ENCODE data around the gene ATF7.
"Not testable (repeated sequence)": the region's sequence is repeated elsewhere in the genome, so short reads cannot be mapped to it uniquely, and the experiment has no call there.

Gene ATF7

DNA sequence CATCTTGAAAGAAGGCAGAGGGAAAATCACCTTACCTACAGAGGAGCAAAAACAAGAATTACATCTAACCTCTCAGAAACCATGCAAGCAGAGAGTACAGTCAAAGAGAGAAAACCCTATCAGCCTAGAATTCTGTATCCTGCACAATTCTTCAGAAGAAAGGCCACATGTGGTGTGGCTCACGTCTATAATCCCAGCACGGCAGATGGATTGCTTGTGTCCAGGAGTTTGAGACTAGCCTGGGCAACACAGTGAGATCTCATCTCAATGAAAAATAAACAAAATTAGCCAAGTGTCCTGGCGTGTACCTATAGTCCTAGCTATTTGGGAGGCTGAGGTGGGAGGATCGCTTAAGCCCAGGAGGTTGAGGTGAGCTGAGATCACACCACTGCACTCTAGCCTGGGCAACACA, 48.2 kb downstream of the ATF7 start:
- TF ChIP-seq POLR2A (IDR thresholded peaks at IDR 0.05; ENCODE audit: low read length) (no peak), GATA1 (IDR thresholded peaks at IDR 0.05; ENCODE audit: low read depth, low read length) (no peak)
- no peak for DNase-seq

DNA sequence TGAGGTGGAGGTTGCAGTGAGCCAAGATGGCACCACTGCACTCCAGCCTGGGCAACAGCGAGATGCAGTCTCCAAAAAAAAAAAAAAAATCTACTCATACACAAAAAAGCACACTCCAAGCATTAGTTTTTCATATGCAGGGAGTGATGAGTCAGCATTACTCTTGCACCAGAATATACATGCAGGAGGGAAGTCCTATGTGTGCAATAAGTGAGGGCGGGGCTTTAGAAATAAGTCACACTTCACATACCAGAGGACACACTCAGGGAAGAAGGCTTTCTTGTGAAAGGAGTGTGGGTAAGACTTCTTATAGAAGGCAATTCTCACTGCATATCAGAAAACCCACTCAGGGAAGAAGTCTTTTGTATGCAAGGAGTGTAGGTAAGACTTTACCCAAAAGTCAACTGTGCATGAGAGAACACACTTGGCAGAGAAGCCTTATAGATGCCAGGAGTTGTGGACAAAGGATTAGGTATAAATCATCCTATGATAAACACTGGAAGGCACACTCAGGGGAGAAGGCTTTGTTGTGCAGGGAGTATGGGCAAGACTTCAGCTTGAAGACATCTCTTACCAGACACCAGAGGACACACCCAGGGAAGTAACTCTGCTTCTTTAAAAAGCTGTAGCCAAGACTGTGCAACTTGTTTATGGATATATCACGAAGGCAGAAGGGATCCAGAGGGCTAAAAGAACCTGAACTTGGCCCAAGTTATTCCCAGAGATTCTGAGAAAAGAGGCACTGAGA, 50.5 kb downstream of the ATF7 start:
- TF ChIP-seq GATA1 (IDR thresholded peaks at IDR 0.05; ENCODE audit: low read depth, low read length) (no peak), POLR2A (IDR thresholded peaks at IDR 0.05; ENCODE audit: low read length) (no peak)

GRCh38 chr12:53572134-53572758, 53.9 kb downstream of the ATF7 start:
- TF ChIP-seq GATA1 (IDR thresholded peaks at IDR 0.05; ENCODE audit: low read depth, low read length) (no peak), POLR2A (IDR thresholded peaks at IDR 0.05; ENCODE audit: low read length) (no peak)
- DNase-seq: no peak

More for the DNA sequence above, 50.5 kb downstream of the ATF7 start:
- peak; percentile 27 to 46 for DNase-seq

GRCh38 chr12:53571295-53571694, 54.9 kb downstream of the ATF7 start:
- DNase-seq: no peak
- TF ChIP-seq POLR2A (IDR thresholded peaks at IDR 0.05; ENCODE audit: low read length) (no peak), GATA1 (IDR thresholded peaks at IDR 0.05; ENCODE audit: low read depth, low read length) (no peak)

DNA sequence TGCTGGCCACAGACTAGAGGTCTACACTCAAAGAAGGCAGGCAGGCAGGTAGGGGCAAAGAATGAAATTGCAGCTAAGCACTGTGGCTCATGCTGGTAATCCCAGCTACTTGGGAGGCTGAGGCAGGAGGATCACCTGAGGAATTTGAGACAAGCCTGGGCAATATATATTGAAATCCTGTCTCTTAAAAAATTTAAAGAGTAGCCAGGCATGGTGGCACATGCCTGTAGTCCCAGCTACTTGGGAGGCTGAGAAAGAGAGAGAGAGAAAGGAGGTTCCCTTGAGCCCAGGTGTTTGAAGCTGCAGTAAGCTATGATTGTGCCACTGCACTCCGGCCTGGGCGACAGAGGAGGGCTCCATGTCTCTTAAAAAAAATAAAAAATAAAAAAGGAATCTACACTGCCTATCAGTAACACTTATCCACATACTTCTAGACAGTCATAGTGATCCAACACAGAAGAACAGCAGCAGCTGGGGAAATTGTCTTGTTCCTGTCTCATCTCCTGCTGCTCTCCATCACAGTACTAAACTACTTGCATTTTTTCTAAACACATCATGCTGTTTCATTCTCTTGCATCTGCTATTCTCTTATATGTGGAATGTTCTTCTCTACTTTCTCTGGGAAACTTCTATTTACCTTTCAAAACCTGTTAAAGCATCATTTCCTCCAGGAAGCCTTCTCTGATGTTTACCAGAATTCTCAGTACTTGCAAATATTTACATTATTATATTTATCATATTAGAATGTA, 57.2 kb downstream of the ATF7 start:
- no peak for DNase-seq
- TF ChIP-seq GATA1 (IDR thresholded peaks at IDR 0.05; ENCODE audit: low read depth, low read length) (no peak), POLR2A (IDR thresholded peaks at IDR 0.05; ENCODE audit: low read length) (no peak)

DNA sequence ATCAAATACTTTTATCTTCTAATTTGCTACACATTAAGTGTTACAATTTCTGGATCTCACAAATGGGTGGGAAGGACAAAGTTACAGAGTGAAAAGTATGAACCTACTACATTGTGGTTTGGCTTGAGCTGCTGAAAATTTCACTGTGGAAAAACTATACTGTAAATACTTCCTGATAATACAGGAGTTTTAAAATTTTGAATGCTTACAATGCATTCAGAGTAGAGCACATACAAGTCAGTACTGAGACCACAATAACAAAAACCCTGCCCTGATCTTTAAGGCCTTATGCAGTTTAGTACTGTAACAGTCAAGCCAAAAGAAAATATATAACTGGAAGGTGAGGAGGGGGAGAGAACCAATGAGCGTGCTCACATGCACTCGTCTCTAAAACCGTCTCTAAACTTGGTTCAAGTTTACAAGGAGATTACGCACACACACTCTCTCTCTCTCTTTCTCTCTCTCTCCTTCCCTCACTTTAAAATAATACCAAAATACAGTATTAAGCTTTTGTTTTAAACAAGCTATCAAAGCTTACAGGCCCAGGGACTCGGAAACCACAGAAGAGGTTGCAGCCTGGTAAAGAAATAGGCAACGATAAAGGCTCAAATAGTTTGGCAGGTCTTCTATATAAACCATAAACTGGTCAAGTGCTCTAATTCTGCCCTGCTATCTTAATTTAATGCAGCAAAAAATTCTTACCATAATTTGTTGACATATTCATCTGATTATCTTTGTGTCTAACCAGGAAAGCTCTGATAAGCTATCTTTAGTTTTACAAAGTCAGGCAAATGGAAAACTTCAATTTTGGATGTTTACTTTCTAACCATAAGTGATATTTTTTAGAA, 58.0 kb downstream of the ATF7 start:
- no peak for DNase-seq
- TF ChIP-seq POLR2A (IDR thresholded peaks at IDR 0.05; ENCODE audit: low read length): no peak
- TF ChIP-seq GATA1 (IDR thresholded peaks at IDR 0.05; ENCODE audit: low read depth, low read length): no peak

GRCh38 chr12:53565376-53565775, 60.8 kb downstream of the ATF7 start:
- not testable (repeated sequence) for DNase-seq

DNA sequence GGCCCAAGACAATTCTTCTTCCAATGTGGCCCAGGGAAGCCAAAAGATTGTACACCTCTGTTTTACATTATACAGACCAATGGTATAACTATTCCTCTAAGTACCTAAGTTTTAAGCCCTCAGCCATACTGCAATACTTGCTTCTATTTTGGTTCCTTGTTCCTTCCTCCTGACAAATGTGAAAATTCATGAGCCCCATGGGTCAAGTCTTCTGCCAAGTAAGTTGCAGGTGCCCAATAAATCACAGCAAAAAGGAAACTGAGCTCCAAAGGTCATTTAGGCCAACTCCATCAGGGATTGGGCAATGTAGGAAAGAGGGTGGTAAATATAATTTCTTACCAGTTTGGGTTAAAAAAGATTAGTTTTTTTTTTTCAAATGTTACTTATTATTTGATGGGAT, 61.2 kb downstream of the ATF7 start:
- no peak for DNase-seq
- no peak for TF ChIP-seq GATA1 (IDR thresholded peaks at IDR 0.05; ENCODE audit: low read depth, low read length)
- no peak for TF ChIP-seq POLR2A (IDR thresholded peaks at IDR 0.05; ENCODE audit: low read length)

GRCh38 chr12:53564278-53564677, 61.9 kb downstream of the ATF7 start:
- DNase-seq: no peak

GRCh38 chr12:53563452-53564028, 62.6 kb downstream of the ATF7 start:
- TF ChIP-seq GATA1 (IDR thresholded peaks at IDR 0.05; ENCODE audit: low read depth, low read length) (no peak), POLR2A (IDR thresholded peaks at IDR 0.05; ENCODE audit: low read length) (no peak)
- no peak for DNase-seq

More at GRCh38 chr12:53564278-53564677, 61.9 kb downstream of the ATF7 start:
- TF ChIP-seq GATA1 (IDR thresholded peaks at IDR 0.05; ENCODE audit: low read depth, low read length) (no peak), POLR2A (IDR thresholded peaks at IDR 0.05; ENCODE audit: low read length) (no peak)

GRCh38 chr12:53561590-53561953, 64.6 kb downstream of the ATF7 start:
- DNase-seq: no peak
- TF ChIP-seq GATA1 (IDR thresholded peaks at IDR 0.05; ENCODE audit: low read depth, low read length) (no peak), POLR2A (IDR thresholded peaks at IDR 0.05; ENCODE audit: low read length) (no peak)

DNA sequence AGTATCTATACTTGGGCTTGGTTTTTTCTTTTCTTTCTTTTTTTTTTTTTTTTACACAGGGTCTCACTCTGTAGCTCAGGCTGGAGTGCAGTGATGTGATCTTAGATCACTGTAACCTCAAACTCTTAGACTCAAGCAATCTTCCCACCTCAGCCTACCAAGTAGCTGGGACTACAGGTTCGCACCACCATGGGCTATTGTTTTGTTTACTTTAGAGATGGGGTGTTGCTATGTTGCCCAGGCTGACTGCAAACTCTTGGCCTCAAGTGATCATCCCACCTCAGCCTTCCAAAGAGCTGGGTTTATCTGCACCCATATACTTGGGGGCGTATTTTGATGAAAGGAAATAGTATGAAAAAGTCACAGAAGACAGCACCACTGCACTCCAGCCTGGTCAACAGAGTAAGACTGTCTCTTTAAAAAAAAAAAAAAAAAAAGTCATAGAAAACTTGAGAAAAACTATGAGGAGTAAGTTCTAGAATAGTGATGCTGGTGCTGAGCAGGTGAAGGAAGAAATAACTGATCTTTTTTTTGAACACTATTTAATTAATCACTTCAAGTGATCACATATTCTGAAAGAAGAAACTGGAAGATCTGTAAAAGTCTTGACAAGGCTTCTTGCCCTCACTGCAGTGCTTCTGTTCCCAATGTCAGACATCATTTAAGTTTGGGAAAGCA, 65.1 kb downstream of the ATF7 start:
- DNase-seq: no peak
- TF ChIP-seq POLR2A (IDR thresholded peaks at IDR 0.05; ENCODE audit: low read length) (no peak), GATA1 (IDR thresholded peaks at IDR 0.05; ENCODE audit: low read depth, low read length) (no peak)

GRCh38 chr12:53560351-53560750, 65.8 kb downstream of the ATF7 start:
- no peak for DNase-seq
- no peak for TF ChIP-seq POLR2A (IDR thresholded peaks at IDR 0.05; ENCODE audit: low read length)
- TF ChIP-seq GATA1 (IDR thresholded peaks at IDR 0.05; ENCODE audit: low read depth, low read length): no peak

Data from erythroblast (primary cell).